ENCODE data around the gene IL12RB2. TPM values are rescaled to one million over a fixed set of nuclear protein-coding genes. Genes with fewer than 3 reads are reported as not detected.

Gene IL12RB2, protein sequence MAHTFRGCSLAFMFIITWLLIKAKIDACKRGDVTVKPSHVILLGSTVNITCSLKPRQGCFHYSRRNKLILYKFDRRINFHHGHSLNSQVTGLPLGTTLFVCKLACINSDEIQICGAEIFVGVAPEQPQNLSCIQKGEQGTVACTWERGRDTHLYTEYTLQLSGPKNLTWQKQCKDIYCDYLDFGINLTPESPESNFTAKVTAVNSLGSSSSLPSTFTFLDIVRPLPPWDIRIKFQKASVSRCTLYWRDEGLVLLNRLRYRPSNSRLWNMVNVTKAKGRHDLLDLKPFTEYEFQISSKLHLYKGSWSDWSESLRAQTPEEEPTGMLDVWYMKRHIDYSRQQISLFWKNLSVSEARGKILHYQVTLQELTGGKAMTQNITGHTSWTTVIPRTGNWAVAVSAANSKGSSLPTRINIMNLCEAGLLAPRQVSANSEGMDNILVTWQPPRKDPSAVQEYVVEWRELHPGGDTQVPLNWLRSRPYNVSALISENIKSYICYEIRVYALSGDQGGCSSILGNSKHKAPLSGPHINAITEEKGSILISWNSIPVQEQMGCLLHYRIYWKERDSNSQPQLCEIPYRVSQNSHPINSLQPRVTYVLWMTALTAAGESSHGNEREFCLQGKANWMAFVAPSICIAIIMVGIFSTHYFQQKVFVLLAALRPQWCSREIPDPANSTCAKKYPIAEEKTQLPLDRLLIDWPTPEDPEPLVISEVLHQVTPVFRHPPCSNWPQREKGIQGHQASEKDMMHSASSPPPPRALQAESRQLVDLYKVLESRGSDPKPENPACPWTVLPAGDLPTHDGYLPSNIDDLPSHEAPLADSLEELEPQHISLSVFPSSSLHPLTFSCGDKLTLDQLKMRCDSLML
- 218 and 221 TPM in 2 replicates for total RNA-seq

DNA sequence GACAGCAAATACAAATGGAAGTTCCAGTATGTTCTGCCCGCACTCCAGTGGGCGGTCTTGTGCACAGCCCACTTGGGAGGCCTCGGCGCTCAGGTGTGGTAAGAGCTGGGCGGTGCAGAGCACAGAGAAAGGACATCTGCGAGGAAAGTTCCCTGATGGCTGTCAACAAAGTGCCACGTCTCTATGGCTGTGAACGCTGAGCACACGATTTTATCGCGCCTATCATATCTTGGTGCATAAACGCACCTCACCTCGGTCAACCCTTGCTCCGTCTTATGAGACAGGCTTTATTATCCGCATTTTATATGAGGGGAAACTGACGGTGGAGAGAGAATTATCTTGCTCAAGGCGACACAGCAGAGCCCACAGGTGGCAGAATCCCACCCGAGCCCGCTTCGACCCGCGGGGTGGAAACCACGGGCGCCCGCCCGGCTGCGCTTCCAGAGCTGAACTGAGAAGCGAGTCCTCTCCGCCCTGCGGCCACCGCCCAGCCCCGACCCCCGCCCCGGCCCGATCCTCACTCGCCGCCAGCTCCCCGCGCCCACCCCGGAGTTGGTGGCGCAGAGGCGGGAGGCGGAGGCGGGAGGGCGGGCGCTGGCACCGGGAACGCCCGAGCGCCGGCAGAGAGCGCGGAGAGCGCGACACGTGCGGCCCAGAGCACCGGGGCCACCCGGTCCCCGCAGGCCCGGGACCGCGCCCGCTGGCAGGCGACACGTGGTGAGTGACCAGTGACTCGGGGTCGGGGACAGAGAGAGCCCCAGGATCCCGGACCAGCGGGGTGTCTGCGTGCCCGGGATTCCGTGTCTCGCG lies at the start of gene IL12RB2:
IL12RB2 (plus strand) TSS at position 623 of the 810 bp plus-strand sequence. CDS start 12,496 bp downstream, outside the sequence.
- Mint-ChIP-seq H3K36me3 (ENCODE audit: low read depth) (peaks cover 44% of the 10 kb centered on the region), H3K4me3 (peak within 1 kb of the TSS; percentile 100), H3K27me3 (ENCODE audit: insufficient read depth) (no peaks in the 10 kb centered on the region), H3K9me3 (no peaks in the 10 kb centered on the region), H3K27ac (peak within 1 kb of the TSS; percentile 100), H3K4me1 (ENCODE audit: low read depth) (peaks cover 46% of the 10 kb centered on the region)
- intact Hi-C loops (cut with micrococcal nuclease) = no loop called here
- DNase-seq (ENCODE audit: low spot score) = peak; percentile 77

DNA sequence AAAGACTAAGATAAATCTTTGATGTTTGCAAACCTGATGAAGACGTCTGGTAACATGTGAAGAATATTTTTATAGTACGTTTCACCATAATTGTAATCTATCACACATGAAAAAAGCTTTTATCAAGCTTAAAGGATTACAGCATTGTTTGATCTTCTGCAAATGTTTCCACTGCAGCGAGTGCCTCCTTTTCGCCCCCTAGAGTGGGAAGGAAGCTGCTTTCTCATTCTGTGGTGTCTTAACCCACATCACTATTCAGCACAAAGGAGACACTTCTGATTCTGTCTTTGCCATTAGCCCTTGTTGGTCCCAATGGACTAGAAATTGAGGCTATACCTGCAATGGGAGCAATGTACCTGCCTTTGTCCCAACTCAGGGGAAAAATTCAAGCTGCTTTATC lies 46.0 kb upstream of the IL12RB2 start:
- no peaks in the 10 kb centered on the region for H3K9me3 Mint-ChIP-seq
- peak; percentile 38 for DNase-seq (ENCODE audit: low spot score)
- H3K27ac Mint-ChIP-seq = peak overlapping the region; percentile 78
- intact Hi-C loops (cut with micrococcal nuclease) = loop anchor here (1.0 kb wide), 1 partner anchor 9 kb away; no protein-coding TSS in a partner anchor
- no peak overlapping the region for H3K4me3 Mint-ChIP-seq
- peaks cover 11% of the 10 kb centered on the region for H3K36me3 Mint-ChIP-seq (ENCODE audit: low read depth)
- peaks cover 47% of the 10 kb centered on the region for H3K4me1 Mint-ChIP-seq (ENCODE audit: low read depth)
- H3K27me3 Mint-ChIP-seq (ENCODE audit: insufficient read depth) = no peaks in the 10 kb centered on the region

DNA sequence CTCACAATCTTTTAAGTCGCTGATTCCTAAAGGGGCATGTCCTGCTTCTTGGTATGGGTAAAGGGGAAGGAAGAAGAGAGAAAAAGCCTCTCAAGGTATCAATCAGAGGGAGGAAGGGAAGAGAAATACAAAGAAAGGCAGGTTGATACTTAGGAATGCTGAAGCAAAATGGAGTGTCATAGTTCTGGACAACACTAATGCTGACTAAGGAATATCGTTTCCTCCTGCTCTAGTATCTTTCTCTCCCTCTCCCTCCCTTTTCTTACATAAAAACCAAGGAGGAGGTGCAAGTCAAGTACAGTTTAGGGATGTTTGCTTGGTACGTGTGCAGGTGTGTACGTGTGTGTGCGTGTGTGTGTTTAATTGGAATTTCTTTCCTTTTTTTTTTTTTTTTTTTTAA lies 44.9 kb upstream of the IL12RB2 start:
- DNase-seq (ENCODE audit: low spot score) = no peak
- Mint-ChIP-seq H3K4me1 (ENCODE audit: low read depth) (peaks cover 56% of the 10 kb centered on the region), H3K9me3 (no peaks in the 10 kb centered on the region), H3K4me3 (no peak overlapping the region), H3K27me3 (ENCODE audit: insufficient read depth) (no peaks in the 10 kb centered on the region), H3K27ac (peak overlapping the region; percentile 3), H3K36me3 (ENCODE audit: low read depth) (peaks cover 17% of the 10 kb centered on the region)
- intact Hi-C loops (cut with micrococcal nuclease) = loop anchor here (1.0 kb wide), 1 partner anchor 8 kb away; no protein-coding TSS in a partner anchor

DNA sequence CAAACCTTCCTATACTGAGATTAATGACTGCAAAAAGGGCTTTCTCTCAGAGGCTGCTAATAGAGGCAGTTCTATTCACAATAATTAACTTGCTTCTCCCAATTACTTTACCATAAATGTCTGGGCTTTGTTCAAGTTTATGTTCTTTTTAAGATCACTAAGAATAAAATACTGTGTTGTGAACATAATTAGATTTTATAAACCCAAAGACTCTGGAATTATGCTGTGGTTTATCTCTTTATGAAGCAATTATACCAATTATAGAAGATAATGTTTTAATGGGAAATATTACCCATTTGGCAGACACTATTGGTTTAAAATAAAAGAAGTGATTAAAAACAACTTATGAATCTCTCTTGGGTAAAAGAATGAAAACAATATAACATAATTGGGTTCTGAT lies 43.5 kb upstream of the IL12RB2 start:
- intact Hi-C loops (cut with micrococcal nuclease) = no loop called here
- Mint-ChIP-seq H3K27ac (no peak overlapping the region), H3K36me3 (ENCODE audit: low read depth) (peaks cover 17% of the 10 kb centered on the region), H3K27me3 (ENCODE audit: insufficient read depth) (no peaks in the 10 kb centered on the region), H3K4me3 (no peak overlapping the region), H3K9me3 (no peaks in the 10 kb centered on the region), H3K4me1 (ENCODE audit: low read depth) (peaks cover 64% of the 10 kb centered on the region)
- DNase-seq (ENCODE audit: low spot score) = no peak

DNA sequence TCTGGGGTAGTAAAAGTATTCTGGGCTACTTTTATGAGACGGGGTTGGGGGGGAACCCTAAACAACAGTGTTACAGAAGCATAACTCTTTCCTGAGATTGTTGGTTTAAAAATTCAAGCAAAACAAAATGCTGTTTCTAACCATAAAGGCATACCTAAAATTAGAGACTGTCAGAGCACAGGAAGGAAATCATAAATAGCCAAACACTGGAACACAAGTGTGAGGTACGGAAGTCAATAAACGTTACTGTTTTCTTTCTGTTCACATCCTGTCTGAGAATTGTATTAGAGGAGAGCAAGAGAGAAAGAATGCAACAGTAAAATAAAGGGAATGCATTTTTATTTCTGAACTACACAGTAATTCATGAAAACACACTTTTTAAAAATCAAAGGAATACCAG lies 42.8 kb upstream of the IL12RB2 start:
- intact Hi-C loops (cut with micrococcal nuclease) = no loop called here
- peak overlapping the region; percentile 78 for H3K27ac Mint-ChIP-seq
- DNase-seq (ENCODE audit: low spot score) = no peak
- H3K4me3 Mint-ChIP-seq = peak overlapping the region; percentile 75
- H3K27me3 Mint-ChIP-seq (ENCODE audit: insufficient read depth) = no peaks in the 10 kb centered on the region
- H3K4me1 Mint-ChIP-seq (ENCODE audit: low read depth) = peaks cover 66% of the 10 kb centered on the region
- peaks cover 15% of the 10 kb centered on the region for H3K36me3 Mint-ChIP-seq (ENCODE audit: low read depth)
- H3K9me3 Mint-ChIP-seq = peaks cover under 1% of the 10 kb centered on the region

DNA sequence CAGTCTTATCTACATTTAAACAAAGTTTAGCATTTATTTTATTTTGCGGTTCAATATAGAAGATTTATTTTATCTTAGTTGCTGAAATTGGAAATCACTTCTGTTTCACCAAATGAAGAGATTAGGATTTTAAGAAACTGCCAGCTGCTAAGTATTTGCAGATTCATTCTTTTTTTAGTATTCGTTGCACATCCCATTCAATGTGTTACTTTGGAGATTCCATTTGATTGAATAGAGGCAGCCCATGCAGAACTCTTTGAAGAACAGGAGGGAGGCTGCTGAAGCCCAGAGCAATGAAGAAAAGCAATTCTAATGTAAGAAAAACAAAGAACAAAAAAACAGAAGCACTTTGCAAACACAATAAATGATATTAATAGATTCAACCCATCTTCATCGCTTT lies 38.6 kb upstream of the IL12RB2 start:
- no peak for DNase-seq (ENCODE audit: low spot score)
- no peak overlapping the region for H3K27ac Mint-ChIP-seq
- H3K27me3 Mint-ChIP-seq (ENCODE audit: insufficient read depth) = no peaks in the 10 kb centered on the region
- H3K4me1 Mint-ChIP-seq (ENCODE audit: low read depth) = peaks cover 74% of the 10 kb centered on the region
- peaks cover 42% of the 10 kb centered on the region for H3K36me3 Mint-ChIP-seq (ENCODE audit: low read depth)
- peaks cover 35% of the 10 kb centered on the region for H3K9me3 Mint-ChIP-seq
- intact Hi-C loops (cut with micrococcal nuclease) = no loop called here
- H3K4me3 Mint-ChIP-seq = no peak overlapping the region

DNA sequence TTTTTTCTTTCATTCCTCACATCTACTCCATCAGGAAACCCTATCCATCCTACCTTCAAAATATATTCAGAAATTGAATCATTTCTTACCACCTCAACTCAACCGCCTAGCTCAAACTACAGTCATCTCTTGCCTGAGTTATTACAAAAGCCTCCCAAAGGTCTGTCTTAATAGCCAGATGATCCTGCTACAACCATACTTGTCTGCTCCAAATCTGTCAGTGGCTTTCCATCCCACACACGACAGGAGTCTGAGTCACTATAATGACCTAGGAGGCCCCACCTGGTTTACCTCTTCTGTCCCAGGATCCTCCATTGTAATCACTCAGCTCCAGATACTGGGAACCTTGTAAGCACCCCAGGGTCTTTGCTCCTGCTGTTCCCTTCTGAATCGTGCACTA lies 37.1 kb upstream of the IL12RB2 start:
- H3K27me3 Mint-ChIP-seq (ENCODE audit: insufficient read depth) = no peaks in the 10 kb centered on the region
- no peak for DNase-seq (ENCODE audit: low spot score)
- H3K9me3 Mint-ChIP-seq = peaks cover 40% of the 10 kb centered on the region
- peaks cover 77% of the 10 kb centered on the region for H3K4me1 Mint-ChIP-seq (ENCODE audit: low read depth)
- H3K27ac Mint-ChIP-seq = peak overlapping the region; percentile 65
- intact Hi-C loops (cut with micrococcal nuclease) = loop anchor here (1.0 kb wide), 1 partner anchor 8 kb away; no protein-coding TSS in a partner anchor
- H3K4me3 Mint-ChIP-seq = no peak overlapping the region
- peaks cover 47% of the 10 kb centered on the region for H3K36me3 Mint-ChIP-seq (ENCODE audit: low read depth)

DNA sequence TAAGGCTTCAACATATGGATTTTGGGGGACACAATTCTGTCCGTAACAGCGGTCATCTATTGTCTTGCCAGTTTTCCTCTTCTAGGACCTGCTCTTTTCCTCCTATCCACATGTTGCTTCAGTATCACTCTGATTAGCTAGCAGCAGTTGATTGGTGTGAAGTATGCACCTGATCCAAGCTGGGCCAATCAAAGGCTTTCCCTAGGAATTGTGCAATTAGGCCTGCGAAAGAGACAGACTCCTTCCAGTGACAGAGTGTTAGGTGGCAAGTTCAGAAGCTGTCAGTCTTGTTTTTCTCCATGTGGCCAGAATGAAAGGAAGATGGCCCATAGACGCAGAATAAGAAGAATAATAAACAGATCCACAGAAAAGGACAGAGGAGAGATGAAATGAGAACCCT lies 34.1 kb upstream of the IL12RB2 start:
- H3K27me3 Mint-ChIP-seq (ENCODE audit: insufficient read depth) = no peaks in the 10 kb centered on the region
- no peak for DNase-seq (ENCODE audit: low spot score)
- intact Hi-C loops (cut with micrococcal nuclease) = no loop called here
- peak overlapping the region; percentile 82 for H3K27ac Mint-ChIP-seq
- H3K9me3 Mint-ChIP-seq = peaks cover 56% of the 10 kb centered on the region
- H3K4me1 Mint-ChIP-seq (ENCODE audit: low read depth) = peaks cover 70% of the 10 kb centered on the region
- H3K4me3 Mint-ChIP-seq = peak overlapping the region; percentile 4
- H3K36me3 Mint-ChIP-seq (ENCODE audit: low read depth) = peaks cover 49% of the 10 kb centered on the region

DNA sequence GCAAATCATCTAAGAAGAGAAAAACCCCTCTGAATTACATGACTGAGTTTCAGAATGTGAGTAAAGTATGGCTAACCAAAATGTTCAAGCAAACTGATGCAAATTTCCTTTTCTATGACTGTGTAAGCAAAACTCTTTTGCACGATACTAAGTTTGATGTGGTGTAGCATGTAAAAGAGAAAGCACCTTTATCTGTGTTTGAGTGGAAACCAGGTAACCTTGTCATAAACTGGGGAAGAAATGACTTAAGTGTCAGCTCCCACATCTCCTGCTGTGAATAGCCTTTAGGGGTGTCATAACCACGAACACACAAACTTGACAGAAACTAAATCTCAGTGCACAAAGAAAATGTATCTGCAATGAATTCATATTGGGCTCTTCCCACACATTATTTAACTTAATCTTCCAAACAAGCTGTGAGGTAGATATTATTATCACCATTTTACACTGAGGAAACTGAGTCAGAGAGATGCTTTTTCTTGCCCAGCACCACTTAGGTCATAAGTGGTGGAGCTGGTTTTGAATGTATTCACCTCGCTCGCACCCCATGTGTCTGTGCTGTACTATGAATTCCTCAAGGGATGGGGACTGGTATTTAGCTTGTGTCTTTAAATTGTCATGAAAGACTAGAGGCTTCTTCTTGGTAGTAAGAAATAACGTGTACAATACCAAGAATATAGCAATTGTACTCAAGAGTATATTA lies 32.9 kb upstream of the IL12RB2 start:
- peaks cover 56% of the 10 kb centered on the region for H3K9me3 Mint-ChIP-seq
- H3K36me3 Mint-ChIP-seq (ENCODE audit: low read depth) = peaks cover 49% of the 10 kb centered on the region
- no peaks in the 10 kb centered on the region for H3K27me3 Mint-ChIP-seq (ENCODE audit: insufficient read depth)
- H3K4me1 Mint-ChIP-seq (ENCODE audit: low read depth) = peaks cover 68% of the 10 kb centered on the region
- DNase-seq (ENCODE audit: low spot score) = peak; percentile 54
- intact Hi-C loops (cut with micrococcal nuclease) = loop anchor here (1.0 to 2.0 kb wide), 13 partner anchors 12 to 410 kb away; partner anchors contain the start of genes IL23R and SLC35D1
- peak overlapping the region; percentile 80 for H3K27ac Mint-ChIP-seq
- no peak overlapping the region for H3K4me3 Mint-ChIP-seq

DNA sequence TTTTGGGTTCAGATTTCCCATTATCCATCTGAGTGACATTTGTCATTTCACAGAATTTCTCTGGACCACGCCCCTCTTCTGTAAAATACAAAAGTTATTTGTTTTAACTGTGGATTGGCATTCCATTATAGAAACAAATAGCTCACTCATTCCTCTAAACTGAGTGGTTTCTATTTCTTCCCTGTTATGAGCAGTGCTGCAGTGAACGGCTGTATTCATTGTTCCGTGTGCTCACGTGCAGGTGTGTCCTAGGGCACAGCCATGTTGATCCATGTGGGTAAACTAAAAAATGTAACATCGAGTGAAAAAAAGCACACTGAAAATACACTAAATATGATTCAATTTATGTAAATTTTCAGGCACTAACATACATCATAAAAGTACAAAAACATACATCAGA lies 27.0 kb upstream of the IL12RB2 start:
- H3K9me3 Mint-ChIP-seq = peaks cover 15% of the 10 kb centered on the region
- no peak overlapping the region for H3K27ac Mint-ChIP-seq
- H3K4me3 Mint-ChIP-seq = no peak overlapping the region
- no peak for DNase-seq (ENCODE audit: low spot score)
- H3K27me3 Mint-ChIP-seq (ENCODE audit: insufficient read depth) = no peaks in the 10 kb centered on the region
- H3K36me3 Mint-ChIP-seq (ENCODE audit: low read depth) = peaks cover 11% of the 10 kb centered on the region
- peaks cover 35% of the 10 kb centered on the region for H3K4me1 Mint-ChIP-seq (ENCODE audit: low read depth)
- intact Hi-C loops (cut with micrococcal nuclease) = no loop called here

DNA sequence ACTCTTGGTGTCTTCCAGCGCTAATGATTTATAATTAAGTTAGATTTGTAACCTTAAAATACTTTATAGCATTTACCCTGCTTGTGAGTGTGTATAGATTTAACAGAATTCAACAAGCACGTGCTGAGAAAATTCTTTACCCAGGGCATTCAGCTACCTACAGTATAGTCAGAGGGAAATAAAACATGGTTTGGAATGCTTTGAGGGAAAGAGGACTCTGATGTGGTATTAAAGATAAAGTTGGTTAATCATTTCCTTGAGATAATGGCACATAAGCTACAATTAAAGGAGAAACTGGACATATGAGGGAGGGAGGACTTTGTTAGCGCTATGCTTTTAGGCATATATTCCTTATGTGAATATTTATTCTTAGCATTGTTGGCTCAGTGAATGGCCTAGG lies 26.4 kb upstream of the IL12RB2 start:
- Mint-ChIP-seq H3K36me3 (ENCODE audit: low read depth) (peaks cover 6% of the 10 kb centered on the region), H3K27me3 (ENCODE audit: insufficient read depth) (no peaks in the 10 kb centered on the region), H3K9me3 (peaks cover 9% of the 10 kb centered on the region), H3K4me3 (no peak overlapping the region), H3K4me1 (ENCODE audit: low read depth) (peaks cover 35% of the 10 kb centered on the region), H3K27ac (no peak overlapping the region)
- intact Hi-C loops (cut with micrococcal nuclease) = no loop called here
- DNase-seq (ENCODE audit: low spot score) = no peak

Data from activated T-helper 1 cell treated with anti-CD3 and anti-CD28 coated beads, Interleukin-12 subunit alpha, Interleukin-12 subunit beta, Interleukin-2, Interleukin-4 antibody, amounts not matched to agents 30 ng/mL and 10 ng/mL and 1 ng/mL, durations not matched to agents 14 hours and 24 hours and 36 hours (primary cell).